Right kidney (tissue), 1 donor: Measurements from ENCODE around the gene ZNF653.
"Not testable (repeated sequence)": the region's sequence is repeated elsewhere in the genome, so short reads cannot be mapped to it uniquely, and the experiment has no call there.

Experiments used
- DNase-seq: peaks from one replicate; pipeline ENCODE4 v3.0.0-alpha.2; 2016

ZNF653 gene

DNA sequence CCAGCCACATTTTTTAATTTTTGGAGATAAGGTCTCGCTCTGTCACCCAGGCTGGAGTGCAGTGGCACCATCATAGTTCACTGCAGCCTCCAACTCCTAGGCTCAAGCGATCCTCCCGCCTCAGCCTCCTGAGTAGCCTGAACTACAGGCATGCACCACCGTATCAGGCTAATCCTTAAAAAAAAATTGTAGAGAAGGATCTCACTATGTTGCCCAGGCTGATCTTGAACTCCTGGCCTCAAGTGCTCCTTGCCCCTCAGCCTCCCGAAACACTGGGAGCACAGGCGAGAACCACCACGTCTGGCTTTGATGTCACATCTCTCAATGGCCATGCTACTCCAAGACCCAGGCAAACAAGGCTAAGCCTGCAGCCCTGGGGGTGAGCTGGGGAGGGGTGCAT, 49.0 kb downstream of the ZNF653 start:
- no peak for DNase-seq

DNA sequence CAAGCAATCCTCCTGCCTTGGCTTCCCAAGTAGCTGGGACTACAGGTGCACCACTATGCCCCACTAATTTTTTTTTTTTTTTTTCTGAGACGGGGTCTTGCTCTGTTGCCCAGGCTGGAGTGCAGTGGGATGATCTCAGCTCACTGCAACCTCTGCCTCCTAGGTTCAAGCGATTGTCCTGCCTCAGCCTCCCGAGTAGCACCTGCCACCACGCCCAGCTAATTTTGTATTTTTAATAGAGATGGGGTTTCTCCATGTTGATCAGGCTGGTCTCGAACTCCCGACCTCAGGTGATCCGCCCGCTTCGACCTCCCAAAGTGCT, 50.4 kb downstream of the ZNF653 start:
- not testable (repeated sequence) for DNase-seq

DNA sequence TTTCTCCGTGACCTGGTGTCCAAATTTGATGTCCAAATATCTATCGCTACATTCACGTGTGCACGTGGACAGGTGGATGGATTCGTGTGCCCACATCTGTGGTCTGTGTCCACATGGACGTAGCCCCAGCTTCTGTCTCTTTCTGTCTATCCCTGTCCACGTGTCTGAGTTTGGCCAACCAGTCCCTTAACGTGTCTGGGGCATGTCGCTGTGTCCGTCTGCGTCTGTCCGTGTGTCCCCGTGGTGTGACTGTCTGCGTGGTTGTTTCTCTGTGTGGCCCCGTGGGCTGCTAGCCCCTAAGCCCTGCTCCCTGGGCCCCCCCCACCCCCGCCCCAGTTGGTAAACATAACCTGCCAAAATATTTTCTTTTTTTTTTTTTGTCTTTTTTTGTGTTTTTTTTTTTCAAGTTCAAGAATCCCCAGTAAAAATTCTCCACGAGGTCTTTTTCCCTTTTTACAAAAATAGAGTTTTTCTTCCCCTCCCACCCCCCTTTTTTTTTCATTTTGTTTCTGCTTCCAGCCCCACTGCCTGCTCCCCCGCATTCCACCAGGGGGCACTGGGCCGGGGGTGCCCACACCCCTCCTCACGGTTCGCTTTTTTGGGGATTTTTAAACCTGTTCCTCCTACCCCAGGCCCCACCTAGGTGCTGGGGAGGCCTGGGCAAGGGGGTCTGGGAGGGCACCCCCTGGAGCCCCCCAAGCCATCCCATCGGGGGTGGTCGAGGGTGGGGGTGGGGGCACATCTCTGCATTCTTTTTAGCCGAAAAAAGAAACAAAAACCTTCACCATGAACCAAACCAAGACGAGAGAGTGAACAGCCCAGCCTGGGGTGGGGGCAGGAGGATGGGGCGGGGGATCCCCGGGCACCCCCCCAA, 51.9 kb downstream of the ZNF653 start:
- no peak for DNase-seq

DNA sequence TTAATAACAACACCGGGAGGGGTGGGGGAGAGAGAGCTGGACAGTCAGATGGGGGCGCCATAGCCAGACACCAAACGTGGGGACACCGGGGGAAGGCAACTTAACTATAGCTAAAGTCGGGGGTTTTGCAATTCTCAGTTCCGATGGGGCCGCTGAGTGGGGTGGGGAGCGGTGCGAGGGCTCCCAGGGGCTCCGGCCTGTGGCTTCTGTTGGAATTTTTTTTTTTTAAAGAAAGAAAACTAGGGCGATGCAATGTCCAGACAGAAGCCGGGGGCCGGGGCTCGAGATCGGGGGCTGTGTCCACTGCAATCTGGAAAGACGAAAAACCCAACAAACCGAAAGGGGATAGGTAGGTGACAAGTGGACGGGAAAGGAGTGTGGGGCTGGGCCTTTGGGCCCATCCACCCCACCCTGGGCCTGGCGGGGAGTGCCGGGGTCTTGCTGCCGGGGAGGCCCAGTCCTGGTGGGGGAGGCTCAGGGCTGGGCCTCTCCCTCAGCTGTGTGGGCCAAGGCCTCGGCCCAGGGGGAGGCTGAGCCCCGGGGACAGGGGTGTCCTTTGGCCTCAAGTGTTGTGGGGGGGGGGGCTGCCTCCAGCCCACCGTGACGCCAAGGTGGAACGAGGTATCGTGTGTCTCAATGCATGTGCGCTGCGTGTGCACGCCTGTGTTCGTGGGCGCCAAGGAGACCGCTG, 52.9 kb downstream of the ZNF653 start:
- DNase-seq, result peak; percentile 41

DNA sequence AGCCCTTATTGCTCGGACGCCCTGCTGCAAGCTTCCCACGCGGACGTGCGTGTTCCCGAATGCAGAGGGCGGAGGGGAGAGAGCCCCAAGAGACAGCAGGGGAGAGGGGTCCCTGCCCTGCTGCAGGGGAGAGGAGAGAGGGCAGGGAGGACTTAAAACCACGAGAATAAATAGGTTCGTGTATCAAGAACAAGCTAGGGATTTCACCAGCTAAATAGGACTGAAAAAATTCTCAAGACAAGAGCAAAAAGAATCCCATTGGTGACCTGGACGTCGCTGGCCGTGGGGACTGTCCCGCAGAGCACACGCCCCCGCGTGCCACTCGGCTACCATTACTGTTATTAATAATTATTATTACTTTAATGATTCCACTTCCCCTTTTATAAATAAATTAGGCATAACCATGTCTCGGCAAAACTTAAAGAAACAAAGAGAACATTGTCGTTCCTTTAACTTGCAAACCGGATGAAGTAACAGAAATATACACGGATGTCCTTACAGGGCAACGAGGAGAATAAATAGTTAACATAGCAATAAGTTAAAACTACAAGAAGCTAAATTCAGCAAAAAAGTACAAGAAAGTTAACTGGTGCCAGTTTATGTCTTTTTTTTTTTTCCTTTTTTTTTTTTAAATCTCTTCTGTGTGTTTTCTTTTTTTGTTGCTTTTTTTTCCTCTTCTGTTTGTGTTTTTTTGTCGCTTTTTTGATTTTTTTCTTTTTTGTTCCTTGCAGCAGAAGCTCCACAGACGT, 53.6 kb downstream of the ZNF653 start:
- DNase-seq, result peak; percentile 54

DNA sequence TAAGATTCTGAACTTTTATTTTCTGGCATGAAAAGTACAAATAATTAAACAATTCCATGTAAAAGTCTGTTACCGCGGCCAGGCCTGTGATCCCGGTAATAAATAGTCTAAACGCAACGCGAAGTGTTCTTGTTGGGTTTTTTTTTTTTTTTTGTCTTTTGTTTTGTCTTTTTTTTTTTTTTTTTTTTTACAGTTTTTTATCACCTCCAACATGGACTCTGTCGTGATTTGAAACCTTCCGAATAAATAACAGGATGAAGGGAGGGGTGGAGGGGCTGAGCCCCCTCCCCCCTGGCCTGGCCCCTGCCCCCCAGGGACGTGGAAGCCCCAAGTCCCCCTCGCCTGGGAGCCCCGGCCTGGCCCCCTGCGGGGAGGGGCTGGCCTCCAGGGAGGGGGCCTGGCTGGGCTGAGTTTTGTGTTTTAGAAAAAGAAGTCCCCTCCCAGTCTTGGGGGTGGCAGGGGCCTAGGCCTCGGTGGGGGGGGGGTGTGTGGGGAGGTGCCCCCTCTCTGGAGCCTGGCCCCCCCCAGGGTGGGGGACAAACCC, 54.2 kb downstream of the ZNF653 start:
- DNase-seq, result no peak

DNA sequence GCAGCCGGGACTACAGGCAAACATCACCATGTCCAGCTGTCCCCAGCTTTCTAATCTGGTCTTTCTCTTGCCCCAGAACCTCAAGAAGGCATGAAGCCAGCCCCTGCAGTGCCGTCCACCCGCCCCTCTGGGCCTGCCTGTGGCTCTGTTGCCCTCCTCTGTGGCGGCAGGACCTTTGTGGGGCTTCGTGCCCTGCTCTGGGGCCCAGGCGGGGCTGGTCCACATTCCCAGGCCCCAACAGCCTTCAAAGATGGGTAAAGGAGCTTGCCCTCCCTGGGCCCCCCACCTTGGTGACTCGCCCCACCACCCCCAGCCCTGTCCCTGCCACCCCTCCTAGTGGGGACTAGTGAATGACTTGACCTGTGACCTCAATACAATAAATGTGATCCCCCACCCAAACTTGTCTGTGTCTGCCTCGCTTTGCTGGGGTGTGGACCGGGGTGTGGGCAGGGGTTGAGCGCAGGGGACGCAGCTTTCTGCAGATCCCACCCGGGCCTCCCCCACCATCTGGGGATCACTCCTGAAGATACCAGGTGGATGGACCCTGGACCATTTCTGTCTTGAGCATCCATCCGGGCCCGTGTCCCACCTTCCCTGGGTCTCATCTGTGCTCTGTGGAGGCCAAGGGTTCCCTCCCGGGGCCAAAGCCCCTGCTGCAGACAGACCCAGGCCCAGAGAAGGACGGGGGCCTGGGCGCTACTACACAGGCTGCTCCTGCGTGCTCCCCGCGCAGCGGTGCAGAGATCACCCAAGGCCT, 54.9 kb downstream of the ZNF653 start:
- DNase-seq, result no peak

DNA sequence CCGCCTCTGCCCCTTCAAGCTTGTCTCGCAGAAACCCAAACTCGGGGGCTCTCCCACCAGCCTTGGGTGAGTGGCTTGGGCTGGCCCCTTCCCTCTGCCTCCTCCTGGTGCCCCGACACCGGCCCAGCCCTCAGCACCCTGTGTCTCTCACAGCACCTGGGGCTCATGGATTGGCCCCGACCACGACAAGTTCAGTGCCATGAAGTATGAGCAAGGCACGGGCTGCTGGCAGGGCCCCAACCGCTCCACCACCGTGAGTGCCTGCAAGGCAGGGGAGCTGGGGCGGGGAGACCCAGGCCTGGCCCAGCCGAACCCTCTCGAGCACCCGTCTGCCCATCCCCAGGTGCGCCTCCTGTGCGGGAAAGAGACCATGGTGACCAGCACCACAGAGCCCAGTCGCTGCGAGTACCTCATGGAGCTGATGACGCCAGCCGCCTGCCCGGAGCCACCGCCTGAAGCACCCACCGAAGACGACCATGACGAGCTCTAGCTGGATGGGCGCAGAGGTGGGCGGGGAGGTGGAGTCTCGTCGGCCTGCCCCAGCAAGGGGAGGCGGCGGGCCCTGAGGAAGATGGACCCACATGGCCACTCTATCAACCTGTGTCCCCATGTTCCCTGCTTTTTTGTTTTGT, 56.6 kb downstream of the ZNF653 start:
- no peak for DNase-seq

DNA sequence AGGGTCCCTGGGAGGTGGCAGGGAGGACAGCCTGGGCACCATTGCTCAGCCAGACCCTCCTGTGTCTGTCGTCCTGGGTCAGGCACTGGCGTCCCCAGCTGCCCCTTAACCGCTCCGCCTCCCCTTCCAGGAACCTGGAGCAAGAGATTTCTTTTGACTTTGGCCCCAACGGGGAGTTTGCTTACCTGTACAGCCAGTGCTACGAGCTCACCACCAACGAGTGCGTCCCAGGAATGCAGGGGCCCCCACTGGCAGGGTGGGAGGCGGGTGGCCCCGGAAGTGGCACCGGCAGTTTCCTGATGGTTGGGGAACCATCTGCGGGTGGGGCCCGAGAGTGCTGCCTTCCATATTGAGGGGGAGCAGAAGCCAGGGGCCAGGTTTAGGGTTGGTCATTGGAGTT, 57.2 kb downstream of the ZNF653 start:
- DNase-seq, result no peak

DNA sequence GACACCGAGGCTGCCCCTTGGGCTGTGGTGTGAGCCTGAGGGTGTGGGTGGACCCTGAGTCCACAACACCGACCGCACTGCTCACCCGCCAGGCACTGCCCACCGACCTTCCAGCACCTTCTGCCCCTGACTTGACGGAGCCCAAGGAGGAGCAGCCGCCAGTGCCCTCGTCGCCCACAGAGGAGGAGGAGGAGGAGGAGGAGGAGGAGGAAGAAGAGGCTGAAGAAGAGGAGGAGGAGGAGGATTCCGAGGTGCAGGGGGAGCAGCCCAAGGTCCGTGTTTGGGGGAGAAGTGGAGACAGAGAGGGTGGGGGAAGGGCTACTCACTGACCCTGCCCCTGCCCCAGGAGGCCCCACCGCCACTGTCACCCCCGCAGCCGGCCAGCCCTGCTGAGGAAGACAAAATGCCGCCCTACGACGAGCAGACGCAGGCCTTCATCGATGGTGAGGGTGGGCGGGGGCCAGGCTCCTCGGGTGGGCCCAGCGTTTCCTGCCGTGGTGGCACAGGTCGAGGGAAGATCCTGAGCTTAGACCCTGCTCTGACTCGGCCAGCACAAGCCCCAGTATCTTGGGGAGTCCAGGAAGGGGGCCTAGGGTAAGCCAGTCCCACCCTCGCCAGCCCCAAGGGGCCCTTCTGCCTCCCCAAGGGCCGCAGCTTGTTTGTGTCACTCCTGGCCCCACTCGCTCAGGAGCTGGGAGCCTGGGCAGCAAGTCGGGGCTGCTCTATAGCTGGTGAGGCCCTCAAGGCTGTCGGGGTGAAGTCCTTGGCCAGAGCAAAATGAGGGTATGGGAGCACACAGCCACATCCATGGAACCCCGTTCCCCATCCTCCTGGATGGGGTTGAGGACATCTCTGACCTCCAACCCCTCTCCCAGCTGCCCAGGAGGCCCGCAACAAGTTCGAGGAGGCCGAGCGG, 58.0 kb downstream of the ZNF653 start:
- DNase-seq, result no peak

DNA sequence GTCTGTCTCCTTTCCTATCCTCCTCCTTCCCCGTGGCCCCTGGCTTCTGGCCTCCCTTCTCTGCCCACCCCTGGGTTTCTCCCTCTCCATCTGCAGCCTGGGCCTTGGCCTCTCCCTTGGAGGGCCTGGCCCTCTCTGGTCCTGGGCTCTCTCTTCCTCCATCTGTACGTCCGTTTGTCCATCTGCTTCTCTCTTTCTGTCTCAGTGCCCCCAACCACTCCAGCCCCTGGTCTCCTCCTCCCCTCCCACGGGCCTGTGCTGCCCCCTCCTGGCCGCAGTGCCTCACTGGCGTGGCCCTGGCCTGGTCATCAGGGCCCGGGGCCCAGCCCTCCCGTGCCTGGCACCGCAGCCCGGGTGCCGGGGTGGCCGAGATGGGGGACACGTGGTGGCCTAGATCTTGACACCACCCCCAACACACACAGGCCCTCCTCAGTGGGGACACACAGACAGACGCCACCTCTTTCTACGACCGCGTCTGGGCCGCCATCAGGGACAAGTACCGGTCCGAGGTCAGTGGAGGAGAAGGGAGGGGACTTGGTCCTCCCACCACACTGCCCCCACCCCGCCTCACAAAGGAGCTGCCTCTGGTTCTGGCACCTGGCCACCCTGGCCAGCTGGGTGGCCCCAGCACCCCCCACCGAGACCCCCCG, 58.9 kb downstream of the ZNF653 start:
- peak; percentile 39 for DNase-seq

DNA sequence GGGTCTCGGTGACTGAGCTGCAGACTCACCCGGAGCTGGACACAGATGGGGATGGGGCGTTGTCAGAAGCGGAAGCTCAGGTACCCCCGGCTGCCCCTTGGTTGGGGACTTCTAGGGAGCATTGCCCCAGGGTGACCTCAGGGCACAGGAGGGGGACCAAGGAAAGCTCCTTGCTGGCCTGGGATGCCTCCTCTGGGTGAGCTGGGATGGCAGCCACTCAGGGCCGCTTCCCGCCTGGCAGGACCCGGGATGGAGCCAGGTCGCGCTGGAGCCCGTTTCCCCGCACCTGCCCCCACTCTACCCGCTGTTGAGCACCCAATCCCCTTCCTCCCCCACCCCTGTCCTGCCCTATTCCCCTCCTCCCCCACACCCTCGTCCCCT, 59.4 kb downstream of the ZNF653 start:
- no peak for DNase-seq

DNA sequence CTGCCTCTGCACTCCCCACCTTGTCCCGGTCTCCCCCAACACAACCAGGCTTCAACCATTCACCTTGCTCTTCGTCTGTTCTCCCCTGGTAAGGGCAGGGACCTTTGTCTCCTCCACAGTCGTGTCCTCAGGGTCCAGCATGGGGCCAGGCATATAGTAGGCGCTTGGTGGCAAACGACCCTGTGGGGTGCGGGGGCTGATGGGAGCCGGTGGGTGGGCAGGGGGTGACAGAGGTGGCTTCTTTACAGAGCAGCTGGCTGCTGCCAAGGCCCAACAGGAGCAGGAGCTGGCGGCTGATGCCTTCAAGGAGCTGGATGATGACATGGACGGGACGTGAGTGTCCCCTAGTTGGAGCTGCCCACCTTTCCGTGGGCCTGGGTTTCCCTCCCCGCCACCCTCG, 60.5 kb downstream of the ZNF653 start:
- no peak for DNase-seq

DNA sequence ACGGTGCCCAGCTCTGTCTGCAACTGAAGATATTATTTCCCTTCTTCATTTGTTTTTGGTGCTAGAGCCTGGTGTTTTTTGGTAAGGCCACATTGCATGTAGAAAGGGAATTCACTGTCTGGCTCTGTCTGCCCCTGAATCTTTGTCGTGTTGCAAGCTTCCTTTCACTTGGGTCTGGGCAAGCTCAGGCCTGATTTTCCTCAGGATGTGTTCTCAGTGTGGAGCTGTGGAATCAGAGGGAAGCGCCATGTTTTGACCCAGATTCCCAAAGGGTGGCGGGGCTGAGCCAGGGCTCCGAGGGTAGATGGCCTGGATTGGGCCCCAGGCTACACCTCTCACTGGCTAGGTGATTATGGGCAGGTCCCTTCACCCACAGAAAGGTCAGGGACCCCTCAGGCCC, 61.6 kb downstream of the ZNF653 start:
- DNase-seq, result no peak

DNA sequence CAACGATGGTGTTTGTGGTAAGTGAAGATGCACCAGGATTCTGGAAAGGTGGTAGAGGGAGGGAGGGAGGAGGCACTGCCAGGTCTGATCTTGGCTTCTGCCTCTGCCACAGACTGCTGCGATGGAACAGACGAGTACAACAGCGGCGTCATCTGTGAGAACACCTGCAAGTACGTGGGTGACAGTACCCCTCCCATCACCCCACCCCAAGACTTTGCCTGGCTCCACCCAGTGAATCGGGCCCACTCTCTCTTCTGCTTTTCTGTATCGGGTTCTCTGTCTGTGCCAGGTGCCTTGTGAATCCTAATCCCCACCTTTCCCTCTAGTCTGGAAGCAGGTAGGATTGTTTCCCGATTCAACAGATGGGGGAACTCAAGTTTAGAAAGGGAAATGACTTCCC, 67.7 kb downstream of the ZNF653 start:
- DNase-seq, result no peak

DNA sequence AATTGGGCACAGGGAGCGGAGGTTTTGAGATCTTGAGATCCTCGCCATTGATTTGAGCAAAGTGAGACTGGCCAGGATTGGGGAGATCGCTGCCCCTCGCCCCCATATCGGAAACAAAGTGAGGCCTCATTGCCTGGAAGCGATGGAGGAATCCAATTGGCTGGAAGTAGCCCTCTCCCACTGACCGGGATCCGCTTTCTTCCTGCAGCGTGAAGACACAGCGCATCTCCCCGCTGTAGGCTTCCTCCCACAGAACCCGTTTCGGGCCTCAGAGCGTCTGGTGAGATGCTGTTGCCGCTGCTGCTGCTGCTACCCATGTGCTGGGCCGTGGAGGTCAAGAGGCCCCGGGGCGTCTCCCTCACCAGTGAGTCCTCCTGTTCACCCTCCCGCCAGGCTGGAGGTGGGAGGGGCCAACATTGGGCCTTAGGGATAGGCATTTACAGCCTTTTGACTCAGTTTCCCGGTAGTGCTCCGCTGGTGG, 69.8 kb downstream of the ZNF653 start:
- DNase-seq, result no peak

DNA sequence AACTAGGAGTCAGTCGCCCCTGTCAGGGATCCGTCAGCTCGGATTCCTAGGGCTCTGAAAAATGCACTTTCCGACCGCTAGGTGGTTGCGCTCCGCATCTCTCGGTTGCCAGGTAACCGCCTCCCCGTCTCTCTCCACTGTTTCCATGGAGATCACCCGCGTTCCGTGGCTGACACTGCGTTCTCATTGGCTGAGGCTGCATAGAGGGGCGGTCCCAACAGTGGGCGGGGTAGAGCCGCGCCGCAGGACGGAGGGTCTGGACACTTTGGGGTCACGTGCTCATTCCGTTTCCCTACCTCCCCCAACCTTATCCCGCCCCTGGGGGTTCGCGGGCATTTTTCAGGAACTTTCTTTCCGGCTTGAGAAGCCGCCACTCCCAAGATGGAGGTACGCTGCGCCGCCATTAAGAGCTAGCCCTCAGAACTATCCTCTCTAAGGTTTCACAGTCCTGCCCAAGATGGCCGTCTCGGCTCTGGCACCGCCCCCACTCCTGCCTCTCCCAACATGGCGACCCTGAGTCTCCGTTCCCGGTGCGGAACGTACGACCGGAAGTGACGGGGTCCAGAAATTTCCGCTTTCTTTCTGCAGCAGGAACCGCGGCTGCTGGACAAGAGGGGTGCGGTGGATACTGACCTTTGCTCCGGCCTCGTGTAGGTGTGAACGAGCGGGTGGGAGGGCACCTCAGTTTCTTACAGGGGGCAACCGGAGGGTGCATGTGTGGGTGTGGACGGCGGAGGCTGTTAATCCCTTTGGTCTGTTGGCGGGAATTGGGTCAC, 70.4 kb downstream of the ZNF653 start, which contains the start of the genes ODAD3 and PRKCSH:
TSS of gene ODAD3 (minus strand) at position 65 of the 776 bp plus-strand sequence. CDS start 105 bp downstream, outside the sequence.
TSS of gene PRKCSH (plus strand) at position 579 of the 776 bp plus-strand sequence. CDS start 483 bp downstream, outside the sequence.
- peak; percentile 93 for DNase-seq

DNA sequence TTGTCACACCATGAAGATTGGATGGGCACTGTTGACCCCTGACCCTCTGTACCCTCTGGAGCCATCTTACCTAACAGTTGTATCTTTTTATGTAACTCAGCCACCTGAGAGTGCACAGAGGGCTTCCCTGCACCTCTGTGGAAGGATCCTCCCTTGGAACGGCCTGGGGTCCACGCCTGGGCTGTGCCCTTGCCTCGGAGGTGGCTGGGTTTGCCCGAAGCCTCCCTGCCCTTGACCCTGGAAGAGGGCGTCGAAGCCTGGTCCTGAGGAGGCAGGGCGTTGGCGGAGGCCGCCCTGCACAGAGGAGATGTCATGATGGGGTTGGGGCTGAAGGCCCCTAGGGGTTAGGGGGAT, 71.0 kb downstream of the ZNF653 start:
- DNase-seq, result no peak

DNA sequence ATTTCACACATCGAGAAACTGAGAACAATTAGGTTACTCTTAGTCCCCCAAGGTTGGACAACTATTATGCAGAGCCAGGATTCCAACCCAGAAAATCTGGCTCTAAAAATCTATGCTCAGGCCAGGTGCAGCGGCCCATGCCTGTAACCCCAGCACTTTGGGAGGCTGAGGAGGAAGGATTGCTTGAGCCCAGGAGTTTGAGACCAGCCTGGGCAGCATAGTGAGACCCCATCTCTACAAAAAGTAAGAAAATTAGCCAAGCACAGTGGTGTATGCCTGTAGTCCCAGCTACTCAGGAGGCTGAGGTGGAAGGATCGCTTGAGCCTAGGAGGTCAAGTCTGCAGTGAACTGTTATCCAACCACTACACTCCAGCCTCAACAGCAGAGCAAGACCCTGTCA, 72.1 kb downstream of the ZNF653 start:
- not testable (repeated sequence) for DNase-seq
